ENCODE results near the gene RPS3A.

- TF ChIP-seq TEAD4 (CRISPR knock-in tag; IDR thresholded peaks at IDR 0.05) = no peak
- no peak for TF ChIP-seq CTCF (IDR thresholded peaks at IDR 0.05)
- TF ChIP-seq MXD4 (CRISPR knock-in tag; IDR thresholded peaks at IDR 0.05; ENCODE audit: borderline replicate concordance) = no peak
- no peak for TF ChIP-seq MYBL2 (CRISPR knock-in tag; IDR thresholded peaks at IDR 0.05)
- TF ChIP-seq SP1 (CRISPR knock-in tag; conservative IDR thresholded peaks at IDR 0.05) = no peak
- TF ChIP-seq JUN (CRISPR knock-in tag; IDR thresholded peaks at IDR 0.05) = no peak
- TF ChIP-seq CREM (CRISPR knock-in tag; IDR thresholded peaks at IDR 0.05) = no peak
- no peak for TF ChIP-seq ZNF416 (CRISPR knock-in tag; IDR thresholded peaks at IDR 0.05)
- no peak for TF ChIP-seq USF2 (CRISPR knock-in tag; IDR thresholded peaks at IDR 0.05)
- TF ChIP-seq NR3C1 (CRISPR knock-in tag; conservative IDR thresholded peaks at IDR 0.05; ENCODE audit: low read depth) = no peak
- no peak for TF ChIP-seq MLX (CRISPR knock-in tag; IDR thresholded peaks at IDR 0.05)
- TF ChIP-seq MAX (CRISPR knock-in tag; IDR thresholded peaks at IDR 0.05) = no peak
- no peak for TF ChIP-seq TCF7 (CRISPR knock-in tag; IDR thresholded peaks at IDR 0.05; ENCODE audit: low read depth)
- TF ChIP-seq PREB (CRISPR knock-in tag; IDR thresholded peaks at IDR 0.05; ENCODE audit: borderline replicate concordance) = no peak
Measured at GRCh38 chr4:151143162-151143561, 43.7 kb downstream of the RPS3A start.

Data from WTC11 (cell line).